ENCODE results near the gene CDIPT. TPM values are rescaled to one million over a fixed set of nuclear protein-coding genes. Genes with fewer than 3 reads are reported as not detected.
"Not testable (repeated sequence)": the region's sequence is repeated elsewhere in the genome, so short reads cannot be mapped to it uniquely, and the experiment has no call there.

The CDIPT gene
- total RNA-seq, 1 donor from 2014 or later: 63.0 TPM

- ATAC-seq (ENCODE audit: poor library complexity): no peak
- intact Hi-C loops (cut with DNase I): loop anchor here (10.0 kb wide), 1 partner anchor 139 kb away; no protein-coding TSS in a partner anchor
These were observed 19.1 kb downstream of the CDIPT start for GRCh38 chr16:29843931-29844330.

DNA sequence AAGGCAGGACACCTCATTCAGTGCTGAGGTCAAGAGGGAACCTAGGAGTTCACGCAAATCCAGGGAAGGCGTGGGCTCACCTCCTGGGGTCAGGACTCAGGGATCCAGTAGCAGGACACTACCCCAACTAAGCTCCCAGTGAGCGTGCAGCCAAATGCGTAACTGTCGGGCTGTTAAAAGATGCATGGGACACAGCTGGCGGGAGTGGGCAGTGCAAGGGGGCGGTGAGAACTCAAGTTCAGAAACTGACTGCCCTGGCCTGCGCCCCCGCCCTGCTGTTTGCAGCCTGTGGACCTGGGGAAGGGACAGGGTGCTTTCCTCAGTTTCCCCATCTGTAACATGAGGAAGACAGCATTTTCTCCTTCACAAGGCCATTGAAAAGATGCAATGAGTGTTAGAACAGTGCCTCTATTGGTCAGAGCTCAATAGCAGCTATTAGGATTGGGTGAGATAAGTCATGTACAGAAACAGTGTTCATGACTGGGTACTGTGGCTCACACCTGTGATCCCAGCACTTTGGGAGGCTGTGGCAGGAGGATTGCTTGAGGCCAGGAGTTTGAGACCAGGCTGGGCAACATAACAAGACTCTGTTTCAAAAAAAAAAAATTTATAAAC is 20.2 kb downstream of the CDIPT start:
- DNase-seq: no peak
- intact Hi-C loops (cut with DNase I): loop anchor here (10.0 kb wide), 1 partner anchor 138 kb away; no protein-coding TSS in a partner anchor
- no peak for ATAC-seq (ENCODE audit: poor library complexity)

More at GRCh38 chr16:29843931-29844330, 19.1 kb downstream of the CDIPT start:
- no peak for DNase-seq

DNA sequence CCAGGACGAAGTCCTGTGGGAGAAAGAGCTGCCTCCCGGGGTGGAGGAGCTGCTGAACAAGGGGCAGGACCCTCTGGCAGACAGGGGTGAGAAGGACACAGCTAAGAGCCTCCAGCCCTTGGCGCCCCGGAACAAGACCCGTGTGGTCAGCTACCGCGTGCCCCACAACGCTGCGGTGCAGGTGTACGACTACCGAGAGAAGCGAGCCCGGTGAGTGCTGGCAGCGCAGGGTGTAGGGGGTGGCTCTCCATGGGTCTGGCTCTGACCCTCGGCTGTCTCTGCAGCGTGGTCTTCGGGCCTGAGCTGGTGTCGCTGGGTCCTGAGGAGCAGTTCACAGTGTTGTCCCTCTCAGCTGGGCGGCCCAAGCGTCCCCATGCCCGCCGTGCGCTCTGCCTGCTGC is 21.4 kb downstream of the CDIPT start:
- ATAC-seq (ENCODE audit: poor library complexity) (no peak), DNase-seq (no peak)
- intact Hi-C loops (cut with DNase I): loop anchor here (10.0 kb wide), 1 partner anchor 137 kb away; no protein-coding TSS in a partner anchor

DNA sequence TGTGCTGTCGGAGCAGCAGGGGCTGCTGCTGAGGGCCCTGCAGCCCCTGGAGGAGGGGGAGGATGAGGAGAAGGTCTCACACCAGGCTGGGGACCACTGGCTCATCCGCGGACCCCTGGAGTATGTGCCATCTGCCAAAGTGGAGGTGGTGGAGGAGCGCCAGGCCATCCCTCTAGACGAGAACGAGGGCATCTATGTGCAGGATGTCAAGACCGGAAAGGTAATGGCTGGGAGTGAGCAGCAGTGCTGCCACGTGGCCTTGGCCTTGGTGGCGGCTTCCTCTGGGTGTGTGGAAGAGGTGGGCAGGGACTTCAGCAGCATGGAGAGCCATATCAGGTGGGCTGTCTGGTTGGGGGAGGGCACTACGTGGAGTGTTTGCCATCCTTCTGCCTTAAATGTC is 22.8 kb downstream of the CDIPT start:
- DNase-seq (no peak), ATAC-seq (ENCODE audit: poor library complexity) (no peak)
- intact Hi-C loops (cut with DNase I): loop anchor here (10.0 kb wide), 1 partner anchor 135 kb away; no protein-coding TSS in a partner anchor

GRCh38 chr16:29839822-29840221 is 23.2 kb downstream of the CDIPT start:
- intact Hi-C loops (cut with DNase I): loop anchor here (10.0 kb wide), 1 partner anchor 135 kb away; no protein-coding TSS in a partner anchor
- DNase-seq: no peak

GRCh38 chr16:29837841-29838240 is 25.2 kb downstream of the CDIPT start:
- intact Hi-C loops (cut with DNase I): no loop called here
- DNase-seq (no peak), ATAC-seq (ENCODE audit: poor library complexity) (no peak)

More at GRCh38 chr16:29839822-29840221, 23.2 kb downstream of the CDIPT start:
- peak; percentile 62 for ATAC-seq (ENCODE audit: poor library complexity)

GRCh38 chr16:29836623-29837022 is 26.4 kb downstream of the CDIPT start:
- intact Hi-C loops (cut with DNase I): no loop called here
- DNase-seq (no peak), ATAC-seq (ENCODE audit: poor library complexity) (no peak)

DNA sequence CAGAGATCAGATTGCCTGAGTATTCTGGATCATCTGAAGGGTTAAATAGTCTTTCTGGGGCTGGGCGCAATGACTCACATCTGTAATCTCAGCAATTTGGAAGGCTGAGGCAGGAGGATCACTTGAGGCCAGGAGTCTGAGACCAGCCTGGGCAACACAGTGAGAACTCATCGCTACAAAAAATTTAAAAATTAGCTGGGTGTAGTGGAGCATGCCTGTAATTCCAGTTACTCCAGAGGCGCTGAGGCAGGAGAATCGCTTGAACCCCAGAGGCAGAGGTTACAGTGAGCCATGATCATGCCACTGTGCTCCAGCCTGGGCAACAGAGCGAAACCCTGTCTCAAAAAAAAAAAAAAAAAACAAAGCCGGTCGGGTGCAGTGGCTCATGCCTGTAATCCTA is 27.1 kb downstream of the CDIPT start:
- intact Hi-C loops (cut with DNase I): loop anchor here (2.0 kb wide), 1 partner anchor 51 kb away; no protein-coding TSS in a partner anchor
- no peak for DNase-seq
- no peak for ATAC-seq (ENCODE audit: poor library complexity)

DNA sequence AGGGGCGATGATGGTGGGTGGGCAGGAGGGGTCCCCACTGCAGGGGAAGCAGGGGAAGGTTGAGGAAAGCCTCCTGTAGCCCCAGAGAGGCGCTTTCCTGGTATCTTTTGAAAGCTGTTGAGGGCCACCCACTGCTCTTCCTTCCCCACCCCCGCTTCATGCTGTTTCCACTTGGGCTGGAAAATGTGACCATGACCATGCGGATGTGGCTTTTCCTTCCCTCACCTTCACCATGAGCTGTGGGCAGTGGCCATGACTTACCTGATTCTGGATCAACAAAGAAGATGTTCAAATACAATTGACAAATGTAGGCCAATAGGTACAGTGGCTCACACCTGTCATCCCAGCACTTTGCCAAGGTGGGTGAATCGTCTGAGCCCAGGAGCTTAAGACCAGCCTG is 28.9 kb downstream of the CDIPT start:
- no peak for DNase-seq
- intact Hi-C loops (cut with DNase I): loop anchor here (2.0 kb wide), 1 partner anchor 49 kb away; no protein-coding TSS in a partner anchor
- no peak for ATAC-seq (ENCODE audit: poor library complexity)

GRCh38 chr16:29833219-29833618 is 29.8 kb downstream of the CDIPT start:
- intact Hi-C loops (cut with DNase I); ATAC-seq (ENCODE audit: poor library complexity); DNase-seq: not testable (repeated sequence)

- intact Hi-C loops (cut with DNase I): no loop called here
- DNase-seq (peak; percentile 62), ATAC-seq (ENCODE audit: poor library complexity) (peak; percentile 86)
These were observed 31.5 kb downstream of the CDIPT start for GRCh38 chr16:29831490-29831889.

DNA sequence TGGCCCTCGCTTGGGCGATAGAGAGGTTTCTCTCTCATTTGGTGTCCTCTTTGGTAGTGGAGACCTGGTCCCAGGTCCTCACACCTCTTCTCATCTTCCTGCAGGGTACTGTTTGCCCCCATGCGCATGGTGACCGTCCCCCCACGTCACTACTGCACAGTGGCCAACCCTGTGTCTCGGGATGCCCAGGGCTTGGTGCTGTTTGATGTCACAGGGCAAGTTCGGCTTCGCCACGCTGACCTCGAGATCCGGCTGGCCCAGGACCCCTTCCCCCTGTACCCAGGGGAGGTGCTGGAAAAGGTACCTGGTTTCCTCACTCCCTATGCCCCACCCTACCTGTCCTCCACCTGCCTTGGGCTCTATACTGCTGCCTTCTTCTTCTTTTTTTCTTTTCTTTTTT is 32.3 kb downstream of the CDIPT start:
- no peak for DNase-seq
- intact Hi-C loops (cut with DNase I): no loop called here
- no peak for ATAC-seq (ENCODE audit: poor library complexity)

DNA sequence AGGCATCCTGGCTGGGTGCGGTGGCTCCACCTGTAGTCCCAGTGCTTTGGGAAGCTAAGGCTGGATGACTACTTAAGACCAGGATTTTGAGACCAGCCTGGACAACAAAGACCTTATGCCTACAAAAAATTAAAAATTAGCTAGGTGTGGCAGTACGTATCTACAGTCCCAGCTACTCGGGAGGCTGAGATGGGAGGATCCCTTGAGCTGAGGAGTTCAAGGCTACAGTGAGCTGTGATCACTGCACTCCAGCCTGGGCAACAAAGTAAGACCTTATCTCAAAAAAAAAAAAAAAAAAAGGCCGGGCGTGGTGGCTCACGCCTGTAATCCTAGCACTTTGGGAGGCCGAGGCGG is 36.7 kb downstream of the CDIPT start:
- DNase-seq (no peak), ATAC-seq (ENCODE audit: poor library complexity) (no peak)
- intact Hi-C loops (cut with DNase I): no loop called here

DNA sequence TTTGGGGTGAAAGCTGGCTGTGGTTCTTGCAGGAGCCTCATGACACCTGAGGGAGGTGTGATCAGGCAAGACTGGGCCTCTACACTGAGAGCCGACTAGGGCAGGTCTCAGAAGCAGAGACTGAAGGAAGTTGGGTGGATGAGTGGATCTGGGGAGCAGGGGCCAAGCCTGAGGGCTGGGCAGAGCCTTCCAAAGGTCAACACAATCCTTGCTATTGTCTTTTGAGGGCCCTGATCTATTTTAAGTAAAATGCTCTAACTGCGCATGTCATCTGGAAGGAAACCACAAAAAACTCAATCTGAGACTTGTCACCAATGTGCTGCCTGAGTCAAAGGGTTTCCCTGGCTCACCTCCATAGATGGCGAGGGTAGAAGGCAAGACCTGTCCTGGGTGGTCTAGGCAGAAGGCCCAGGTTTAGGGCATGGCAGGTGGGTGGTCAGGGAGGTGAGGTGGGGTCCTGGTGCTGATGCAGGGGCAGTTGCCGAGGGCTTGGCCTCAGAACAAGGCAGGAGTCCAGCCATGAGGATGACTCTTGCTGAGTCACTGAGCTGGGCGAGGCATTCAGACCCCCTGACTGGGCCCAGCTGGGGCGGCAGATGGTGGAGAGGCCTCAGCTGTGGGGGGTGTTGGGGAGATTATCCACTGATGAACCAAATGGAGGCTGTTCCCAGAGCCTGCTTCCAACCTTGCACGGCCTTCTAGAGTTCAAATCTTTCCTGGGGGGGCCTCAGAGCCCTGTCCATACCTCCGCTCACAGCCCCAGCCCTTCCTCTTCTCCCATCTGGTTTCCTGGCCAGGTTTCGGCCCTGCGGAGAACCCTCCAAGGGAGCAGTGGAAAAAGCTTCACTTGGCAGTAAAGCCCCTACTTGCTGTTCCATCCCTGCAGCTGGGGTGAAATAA is 37.6 kb downstream of the CDIPT start:
- ATAC-seq (ENCODE audit: poor library complexity): peak; percentile 65
- DNase-seq: peak; percentile 62
- intact Hi-C loops (cut with DNase I): no loop called here

- intact Hi-C loops (cut with DNase I): no loop called here
- DNase-seq (no peak), ATAC-seq (ENCODE audit: poor library complexity) (peak; percentile 42)
These were observed 38.4 kb downstream of the CDIPT start for GRCh38 chr16:29824589-29825144.

DNA sequence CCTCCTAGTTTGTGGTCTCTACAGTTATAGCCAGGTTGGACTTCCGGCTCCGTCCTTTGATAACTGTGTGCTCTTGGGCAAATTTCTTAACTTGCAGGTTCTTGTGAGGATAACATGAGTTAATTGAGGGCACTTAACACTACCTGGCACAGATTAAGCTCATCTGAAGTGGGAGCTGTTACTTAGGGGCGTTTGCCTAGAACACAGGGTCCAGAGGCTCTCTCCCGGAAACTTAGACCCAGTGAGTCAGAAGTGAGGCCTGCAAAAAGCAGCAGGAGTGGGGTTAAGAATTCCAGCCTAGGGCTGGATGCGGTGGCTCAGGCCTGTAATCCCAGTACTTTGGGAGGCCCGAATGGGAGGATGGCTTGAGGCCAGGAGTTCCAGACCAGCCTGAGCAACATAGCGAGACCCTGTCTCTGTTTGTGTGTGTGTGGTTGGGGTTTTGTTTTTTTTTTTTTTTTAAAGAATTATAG is 41.3 kb downstream of the CDIPT start:
- no peak for ATAC-seq (ENCODE audit: poor library complexity)
- intact Hi-C loops (cut with DNase I): no loop called here
- DNase-seq: no peak

GRCh38 chr16:29820730-29821642 is 42.0 kb downstream of the CDIPT start:
- intact Hi-C loops (cut with DNase I): no loop called here

DNA sequence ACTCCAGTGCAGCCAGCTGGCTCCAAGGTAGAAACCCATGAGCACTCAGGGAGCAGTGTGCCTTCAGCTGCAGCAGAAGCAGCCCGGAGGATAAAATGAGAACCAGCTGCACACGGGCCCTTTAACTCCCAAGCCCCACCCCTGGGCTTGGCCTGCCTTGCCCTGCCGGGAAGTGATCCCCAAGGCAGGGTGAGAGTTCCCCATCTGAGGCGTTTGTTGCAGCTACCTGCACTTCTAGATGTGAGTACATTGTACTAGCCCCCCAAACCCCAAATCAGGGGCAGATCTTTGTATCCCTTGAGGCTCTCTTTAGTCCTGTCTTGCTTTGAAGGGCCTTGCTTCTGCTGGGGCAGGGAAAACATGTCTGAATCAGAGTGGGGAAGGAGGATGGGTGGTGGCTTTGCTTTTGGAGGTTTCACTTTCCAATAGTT is 42.7 kb downstream of the CDIPT start, which contains the start of gene MVP:
Gene MVP (plus strand): TSS at position 192 of the 431 bp plus-strand sequence. CDS start 10,088 bp downstream, outside the sequence.
- intact Hi-C loops (cut with DNase I): no loop called here
- DNase-seq (peak; percentile 82), ATAC-seq (ENCODE audit: poor library complexity) (peak; percentile 41)

More at GRCh38 chr16:29820730-29821642, 42.0 kb downstream of the CDIPT start:
- ATAC-seq (ENCODE audit: poor library complexity) (peak; percentile 4), DNase-seq (peak; percentile 62)
